ENCODE data around the gene KDM8.

DNA sequence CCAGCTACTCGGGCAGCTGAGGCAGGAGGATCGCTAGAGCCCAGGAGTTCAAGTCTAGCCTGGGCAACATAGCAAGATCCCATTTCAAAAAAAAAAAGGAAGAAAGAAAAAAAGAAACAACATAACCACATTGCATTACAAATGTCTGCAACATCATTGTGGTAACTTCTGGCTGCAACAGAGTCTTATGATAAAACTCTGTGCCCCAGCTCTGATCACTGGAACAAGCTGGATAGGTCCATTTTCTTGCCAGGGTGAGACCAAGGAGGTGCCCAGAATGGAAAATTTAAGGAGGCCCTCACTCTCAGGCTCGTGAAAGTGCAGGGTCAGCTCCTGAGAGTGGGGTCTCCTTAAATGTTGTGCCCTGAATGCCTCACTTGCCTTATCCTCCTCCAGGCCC, 37.8 kb upstream of the KDM8 start:
- TF ChIP-seq, protein P1, sequence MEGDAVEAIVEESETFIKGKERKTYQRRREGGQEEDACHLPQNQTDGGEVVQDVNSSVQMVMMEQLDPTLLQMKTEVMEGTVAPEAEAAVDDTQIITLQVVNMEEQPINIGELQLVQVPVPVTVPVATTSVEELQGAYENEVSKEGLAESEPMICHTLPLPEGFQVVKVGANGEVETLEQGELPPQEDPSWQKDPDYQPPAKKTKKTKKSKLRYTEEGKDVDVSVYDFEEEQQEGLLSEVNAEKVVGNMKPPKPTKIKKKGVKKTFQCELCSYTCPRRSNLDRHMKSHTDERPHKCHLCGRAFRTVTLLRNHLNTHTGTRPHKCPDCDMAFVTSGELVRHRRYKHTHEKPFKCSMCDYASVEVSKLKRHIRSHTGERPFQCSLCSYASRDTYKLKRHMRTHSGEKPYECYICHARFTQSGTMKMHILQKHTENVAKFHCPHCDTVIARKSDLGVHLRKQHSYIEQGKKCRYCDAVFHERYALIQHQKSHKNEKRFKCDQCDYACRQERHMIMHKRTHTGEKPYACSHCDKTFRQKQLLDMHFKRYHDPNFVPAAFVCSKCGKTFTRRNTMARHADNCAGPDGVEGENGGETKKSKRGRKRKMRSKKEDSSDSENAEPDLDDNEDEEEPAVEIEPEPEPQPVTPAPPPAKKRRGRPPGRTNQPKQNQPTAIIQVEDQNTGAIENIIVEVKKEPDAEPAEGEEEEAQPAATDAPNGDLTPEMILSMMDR (IDR thresholded peaks at IDR 0.05; ENCODE audit: insufficient read depth, low read length, poor library complexity, severe bottlenecking), result no peak
- no peak for TF ChIP-seq EZH2phosphoT487 (conservative IDR thresholded peaks at IDR 0.05; ENCODE audit: low read length)
